Fibroblast of mammary gland (primary cell): ENCODE measurements around the gene DZIP1.
"Not testable (repeated sequence)": the region's sequence is repeated elsewhere in the genome, so short reads cannot be mapped to it uniquely, and the experiment has no call there.

Experiments used
- DNase-seq: peaks from one replicate; pipeline ENCODE4 v3.0.0-alpha.2; 2010; ENCODE audit warnings: low read depth
- H3K4me3 ChIP-seq: 2 replicates; pipeline ENCODE4 v1.5.1; 2011; ENCODE audit warnings: low read depth, mild to moderate bottlenecking, low read length, moderate library complexity; ENCODE audit not compliant: control insufficient read depth
- CTCF ChIP-seq: conservative IDR thresholded peaks from 2 replicates; pipeline ENCODE4 v1.5.1; 2011; ENCODE audit warnings: low read depth, low read length, inconsistent platforms; ENCODE audit not compliant: control insufficient read depth, insufficient read depth

The DZIP1 gene

GRCh38 chr13:95585867-95586266, 58.6 kb downstream of the DZIP1 start:
- DNase-seq = no peak
- H3K4me3 ChIP-seq = no peak overlapping the region
- no peak for TF ChIP-seq CTCF

- no peak for TF ChIP-seq CTCF
- DNase-seq = no peak
- no peak overlapping the region for H3K4me3 ChIP-seq
Measured at GRCh38 chr13:95579303-95579702, 65.2 kb downstream of the DZIP1 start.

GRCh38 chr13:95573221-95573620, 71.3 kb downstream of the DZIP1 start:
- H3K4me3 ChIP-seq = no peak overlapping the region
- TF ChIP-seq CTCF = no peak
- DNase-seq = peak; percentile 48

- DNase-seq = no peak
- H3K4me3 ChIP-seq = no peak overlapping the region
- TF ChIP-seq CTCF = no peak
Measured at GRCh38 chr13:95571941-95572340, 72.6 kb downstream of the DZIP1 start.

- H3K4me3 ChIP-seq = no peak overlapping the region
- no peak for DNase-seq
- TF ChIP-seq CTCF = no peak
Measured at GRCh38 chr13:95570016-95570415, 74.5 kb downstream of the DZIP1 start.

- DNase-seq = no peak
- no peak for TF ChIP-seq CTCF
- no peak overlapping the region for H3K4me3 ChIP-seq
Measured at GRCh38 chr13:95568131-95568530, 76.4 kb downstream of the DZIP1 start.

GRCh38 chr13:95565758-95566157, 78.7 kb downstream of the DZIP1 start:
- H3K4me3 ChIP-seq, DNase-seq: not testable (repeated sequence)
